HG03103 (cell line): ENCODE results near the gene ART1.
"Not testable (repeated sequence)": the region's sequence is repeated elsewhere in the genome, so short reads cannot be mapped to it uniquely, and the experiment has no call there.

Experiments used
- ATAC-seq: cut with Tn5 transposase; IDR thresholded peaks from one replicate; pipeline ENCODE4 v1.9.1; 2021; ENCODE audit warnings: low read depth; ENCODE audit not compliant: unreplicated experiment

ART1 gene

GRCh38 chr11:3631331-3631730, 13.6 kb upstream of the ART1 start:
- no peak for ATAC-seq

- no peak for ATAC-seq
Observed at GRCh38 chr11:3632070-3632660, 12.8 kb upstream of the ART1 start.

- ATAC-seq = no peak
Observed at GRCh38 chr11:3635641-3636375, 9.1 kb upstream of the ART1 start.

GRCh38 chr11:3637201-3637600, 7.7 kb upstream of the ART1 start:
- no peak for ATAC-seq

GRCh38 chr11:3638513-3638912, 6.4 kb upstream of the ART1 start:
- ATAC-seq = no peak

DNA sequence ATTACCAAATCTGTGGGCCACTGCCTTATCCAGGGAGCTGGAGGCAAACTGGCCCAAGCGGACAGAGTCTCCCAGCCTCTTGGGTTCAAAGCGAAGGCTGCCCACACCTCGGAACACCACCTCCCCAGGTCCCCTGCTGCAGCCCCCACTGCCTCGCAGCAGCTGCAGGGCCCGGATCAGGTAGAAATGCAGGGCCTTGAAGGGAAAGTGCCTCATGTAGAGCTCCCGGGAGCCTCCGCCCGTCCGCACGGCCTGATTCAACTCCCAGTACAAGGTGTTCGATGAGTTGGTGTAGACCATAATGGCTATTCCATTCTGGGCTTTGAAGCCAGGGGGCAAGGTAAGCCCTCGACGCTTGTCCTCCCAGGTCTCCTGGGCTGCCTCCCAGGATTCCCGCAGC, 5.1 kb upstream of the ART1 start:
- no peak for ATAC-seq

- ATAC-seq = no peak
Observed at GRCh38 chr11:3641191-3641590, 3.7 kb upstream of the ART1 start.

GRCh38 chr11:3641701-3642070, 3.2 kb upstream of the ART1 start, which contains the start of gene ART5:
Gene ART5, minus strand, starts transcription at chr11:3641992. Its CDS starts 130 bp downstream, at chr11:3641862.
- no peak for ATAC-seq

- ATAC-seq = peak; percentile 79
Observed at GRCh38 chr11:3642071-3642951, 2.6 kb upstream of the ART1 start.

DNA sequence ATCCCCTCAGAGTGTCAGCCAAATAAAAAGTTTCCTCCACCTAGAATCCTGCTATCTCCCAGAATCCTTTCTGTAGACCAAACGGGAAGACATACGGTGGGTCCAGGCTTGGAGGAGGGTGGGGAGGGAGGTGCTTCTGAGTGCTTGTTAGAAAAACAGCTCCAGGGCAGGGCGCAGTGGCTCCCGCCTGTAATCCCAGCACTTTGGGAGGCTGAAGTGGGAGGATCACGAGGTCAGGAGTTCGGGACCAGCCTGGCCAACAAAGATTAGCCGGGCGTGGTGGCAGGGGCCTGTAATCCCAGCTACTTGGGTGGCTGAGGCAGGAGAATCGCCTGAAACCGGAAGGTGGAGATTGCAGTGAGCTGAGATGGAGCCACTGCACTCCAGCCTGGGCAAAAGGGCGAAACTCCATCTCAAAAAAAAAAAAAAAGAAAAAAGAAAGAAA, 1.8 kb upstream of the ART1 start:
- not testable (repeated sequence) for ATAC-seq

GRCh38 chr11:3645552-3645951, 624 bp downstream of the ART1 start:
- ATAC-seq = no peak

DNA sequence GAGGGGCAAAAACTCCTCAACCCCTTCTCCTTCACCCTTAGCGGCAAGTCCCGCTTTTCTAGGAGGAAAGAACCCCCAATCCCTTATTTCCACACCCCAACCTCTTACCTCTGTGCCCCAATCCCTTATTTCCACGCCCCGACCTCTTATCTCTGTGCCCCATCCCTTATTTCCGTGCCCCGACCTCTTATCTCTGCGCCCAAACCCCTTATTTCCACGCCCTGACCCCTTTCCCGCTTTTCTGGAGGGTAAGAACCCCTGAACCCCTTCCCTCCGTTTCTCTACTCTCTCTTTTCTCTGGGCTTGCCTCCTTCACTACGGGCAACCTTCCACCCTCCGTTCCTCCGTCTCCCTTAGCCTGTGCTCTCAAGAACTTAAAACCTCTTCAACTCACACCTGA, 3.9 kb downstream of the ART1 start:
- not testable (repeated sequence) for ATAC-seq

DNA sequence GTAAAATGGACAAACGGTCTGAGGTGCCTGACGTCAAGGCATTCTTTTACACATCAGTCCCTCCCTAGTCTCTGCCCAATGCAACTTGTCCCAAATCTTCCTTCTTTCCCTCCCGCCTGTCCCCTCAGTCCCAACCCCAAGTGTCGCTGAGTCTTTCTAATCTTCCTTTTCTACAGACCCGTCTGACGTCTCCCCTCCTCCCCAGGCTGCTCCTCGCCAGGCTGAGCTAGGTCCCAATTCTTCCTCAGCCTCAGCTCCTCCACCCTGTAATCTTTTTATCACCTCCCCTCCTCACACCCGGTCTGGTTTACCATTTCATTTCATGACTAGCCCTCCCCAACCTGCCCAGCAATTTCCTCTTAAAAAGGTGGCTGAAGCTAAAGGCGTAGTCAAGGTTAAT, 4.4 kb downstream of the ART1 start:
- not testable (repeated sequence) for ATAC-seq

DNA sequence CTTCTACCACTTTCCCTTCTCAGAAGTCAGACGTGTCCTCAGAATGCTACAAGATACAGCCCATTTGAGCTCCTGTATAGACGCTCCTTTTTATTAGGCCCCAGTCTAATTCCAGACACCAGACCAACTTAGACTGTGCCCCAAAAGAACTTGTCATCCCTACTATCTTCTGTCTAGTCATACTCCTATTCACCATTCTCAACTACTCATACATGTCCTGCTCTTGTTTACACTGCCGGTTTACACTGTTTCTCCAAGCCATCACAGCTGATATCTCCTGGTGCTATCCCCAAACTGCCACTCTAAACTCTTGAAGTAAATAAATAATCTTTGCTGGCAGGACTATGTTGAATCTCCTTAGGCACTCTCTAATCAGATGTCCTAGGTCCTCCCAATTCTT, 7.6 kb downstream of the ART1 start:
- not testable (repeated sequence) for ATAC-seq

DNA sequence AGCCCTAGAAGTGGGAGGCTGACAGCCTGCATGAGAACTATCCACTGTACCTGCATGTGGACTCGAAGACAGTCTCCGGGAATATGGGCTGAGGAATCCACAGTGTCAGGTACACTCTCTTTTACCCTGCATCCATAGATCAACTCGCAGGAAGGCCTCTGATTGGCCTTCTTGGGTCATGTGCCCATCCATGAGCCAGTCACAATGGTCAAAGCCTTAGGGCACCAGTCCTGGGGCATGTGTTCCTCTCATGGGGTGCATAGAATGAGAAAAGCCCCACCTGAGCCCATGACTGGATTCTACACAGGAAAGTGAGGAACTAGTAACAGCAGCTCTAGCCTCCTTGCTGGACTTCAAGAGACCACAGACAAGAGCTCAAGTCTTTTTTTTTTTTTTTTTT, 10.6 kb downstream of the ART1 start:
- no peak for ATAC-seq

- ATAC-seq = not testable (repeated sequence)
Observed at GRCh38 chr11:3657331-3657730, 12.4 kb downstream of the ART1 start.

DNA sequence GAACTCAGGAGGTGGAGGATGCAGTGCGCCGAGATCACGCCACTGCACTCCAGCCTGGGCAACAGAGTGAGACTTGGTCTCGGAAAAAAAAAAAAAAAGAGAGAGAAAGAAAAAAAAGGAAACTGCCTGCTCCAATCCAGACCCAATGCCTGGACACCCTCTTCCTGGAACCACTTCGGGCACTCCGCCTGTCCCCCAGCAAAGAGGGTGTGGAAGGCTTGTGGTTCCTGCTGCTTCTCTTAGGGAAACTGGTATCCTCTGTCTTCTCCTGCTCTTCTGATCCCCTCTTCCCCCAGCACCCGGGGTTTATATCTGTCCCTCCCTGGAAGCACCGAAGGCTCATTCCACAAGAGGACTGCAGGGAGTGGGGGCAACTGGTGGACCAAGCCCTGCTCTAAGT, 13.3 kb downstream of the ART1 start:
- ATAC-seq = no peak

GRCh38 chr11:3659595-3660515, 14.9 kb downstream of the ART1 start:
- no peak for ATAC-seq

DNA sequence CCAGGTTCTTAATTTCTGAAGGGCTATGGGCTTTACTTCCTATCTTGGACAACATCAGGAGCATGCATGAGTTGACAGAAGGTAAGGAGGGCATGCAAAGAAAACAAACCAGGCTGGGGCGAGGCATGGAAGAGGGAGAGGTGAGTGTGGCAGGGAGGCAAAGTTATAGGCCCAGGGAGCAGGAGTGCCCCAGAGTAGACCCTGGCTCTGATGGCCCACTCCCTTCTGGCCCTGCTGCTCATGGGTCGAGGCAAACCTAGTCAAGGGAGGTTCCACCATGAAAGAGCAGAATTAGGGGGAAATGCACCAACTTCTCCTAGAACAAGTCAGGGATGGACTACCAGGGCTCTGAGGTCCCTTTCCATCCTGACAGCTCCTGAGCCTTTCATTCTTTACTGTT, 16.0 kb downstream of the ART1 start:
- no peak for ATAC-seq

- ATAC-seq = no peak
Observed at GRCh38 chr11:3662856-3663255, 17.9 kb downstream of the ART1 start.
